Thymus (tissue), 11 donors: Measurements from ENCODE around the gene ARHGAP28. TPM values are rescaled to one million over a fixed set of nuclear protein-coding genes. Genes with fewer than 3 reads are reported as not detected.

Experiments used
- DNase-seq, 9 donors: peaks; one replicate each; pipeline ENCODE4 v3.0.0-alpha.2; 2013; ENCODE audit warnings: low spot score in 9 of 9, low read depth in 6 of 9, missing footprints in 1 of 9
- H3K27ac ChIP-seq, 2 donors: one replicate each; pipeline ENCODE4 v1.5.1; 2013; ENCODE audit warnings: control low read depth in 1 of 2, low read depth in 1 of 2, low read length in 1 of 2, mild to moderate bottlenecking in 1 of 2, moderate library complexity in 1 of 2
- H3K27me3 ChIP-seq, 2 donors: one replicate each; pipeline ENCODE4 v1.5.1; 2013; ENCODE audit warnings: low read length in 1 of 2; ENCODE audit not compliant: control insufficient read depth in 2 of 2, insufficient read depth in 1 of 2
- H3K36me3 ChIP-seq, 2 donors: one replicate each; pipeline ENCODE4 v1.5.1; 2013; ENCODE audit warnings: low read length in 1 of 2, mild to moderate bottlenecking in 1 of 2, moderate library complexity in 1 of 2; ENCODE audit not compliant: control insufficient read depth in 2 of 2, insufficient read depth in 2 of 2
- H3K4me1 ChIP-seq, 2 donors: one replicate each; pipeline ENCODE4 v1.5.1; 2013; ENCODE audit warnings: low read length in 2 of 2; ENCODE audit not compliant: control insufficient read depth in 2 of 2, insufficient read depth in 2 of 2
- H3K4me3 ChIP-seq, 2 donors: one replicate each; pipeline ENCODE4 v1.5.1; 2013; ENCODE audit warnings: low read length in 2 of 2, control low read depth in 1 of 2, mild to moderate bottlenecking in 1 of 2
- H3K9me3 ChIP-seq, 2 donors: one replicate each; pipeline ENCODE4 v1.5.1; 2013; ENCODE audit warnings: low read length in 1 of 2, mild to moderate bottlenecking in 1 of 2; ENCODE audit not compliant: control insufficient read depth in 2 of 2, insufficient read depth in 1 of 2
- WGBS: extraction: QIAGEN DNeasy Blood & Tissue Kit; methylation state at CpG from one replicate; pipeline ENCODE4 v1.1.7; 2013; 5-methylcytosine and 5-hydroxymethylcytosine counted together
- polyA plus RNA-seq: library from polyadenylated mRNA; stranded (reverse); fragments of 200-250 nt; gene quantifications from one replicate; pipeline ENCODE4 v1.2.3, GENCODE V29; 2013
- total RNA-seq: library from RNA; stranded (reverse); fragments of 120-200 nt; gene quantifications from one replicate; pipeline ENCODE4 v1.2.4, GENCODE V29; 2013
- donor health status: healthy.

ARHGAP28 gene
- total and polyA plus RNA-seq, 2 donors: 2.6 to 4.7 TPM

DNA sequence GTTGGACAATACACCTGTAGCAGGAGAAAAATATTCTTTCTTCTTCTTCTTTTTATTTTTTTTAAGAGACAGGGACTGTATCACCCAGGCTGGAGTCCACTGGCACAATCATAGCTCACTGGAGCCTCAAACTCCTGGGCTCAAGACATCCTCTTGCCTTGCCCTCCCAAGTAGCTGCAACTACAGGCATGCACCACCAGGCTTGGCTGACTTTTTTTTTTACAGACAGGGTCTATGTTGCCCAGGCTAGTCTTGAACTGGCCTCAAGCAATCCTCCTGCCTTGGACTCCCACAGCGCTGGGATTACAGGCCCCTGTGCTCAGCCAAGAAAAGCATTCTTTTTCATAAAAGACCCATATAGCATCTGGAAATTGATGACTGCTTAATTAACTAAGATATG, 17.1 kb upstream of the ARHGAP28 start:
- H3K9me3 ChIP-seq: no peaks in the 10 kb centered on the region
- no peak for DNase-seq
- no peaks in the 10 kb centered on the region for H3K36me3 ChIP-seq
- no peak overlapping the region for H3K4me3 ChIP-seq
- no peak overlapping the region for H3K27ac ChIP-seq
- WGBS: 93% methylated on average over 1 of the region's 1 CpG
- no peaks in the 10 kb centered on the region for H3K4me1 ChIP-seq
- H3K27me3 ChIP-seq: no peaks in the 10 kb centered on the region

DNA sequence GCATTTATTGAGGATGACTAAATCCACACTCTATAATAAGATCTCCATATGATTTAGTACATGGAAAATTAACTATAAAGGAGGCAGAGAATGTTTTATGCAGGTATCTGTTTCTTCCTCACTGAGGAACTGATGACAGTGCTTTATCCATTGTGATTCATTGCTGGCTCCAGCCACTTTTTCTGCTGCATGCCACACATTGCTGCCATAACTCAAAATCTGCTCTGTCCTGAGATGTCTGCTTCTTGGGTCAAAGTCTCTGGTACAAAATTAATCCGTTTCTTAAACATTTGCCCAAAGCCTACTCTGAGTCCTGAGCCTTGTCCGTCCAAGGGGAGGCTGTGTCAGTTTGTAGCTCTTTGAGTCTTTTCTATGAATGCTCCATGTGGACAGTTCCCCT, 15.5 kb upstream of the ARHGAP28 start:
- Histone ChIP-seq H3K36me3 (no peaks in the 10 kb centered on the region), H3K9me3 (no peaks in the 10 kb centered on the region), H3K4me1 (no peaks in the 10 kb centered on the region), H3K27ac (no peak overlapping the region), H3K27me3 (no peaks in the 10 kb centered on the region), H3K4me3 (no peak overlapping the region)
- DNase-seq: no peak
- WGBS: 93% methylated on average over 2 of the region's 2 CpGs

DNA sequence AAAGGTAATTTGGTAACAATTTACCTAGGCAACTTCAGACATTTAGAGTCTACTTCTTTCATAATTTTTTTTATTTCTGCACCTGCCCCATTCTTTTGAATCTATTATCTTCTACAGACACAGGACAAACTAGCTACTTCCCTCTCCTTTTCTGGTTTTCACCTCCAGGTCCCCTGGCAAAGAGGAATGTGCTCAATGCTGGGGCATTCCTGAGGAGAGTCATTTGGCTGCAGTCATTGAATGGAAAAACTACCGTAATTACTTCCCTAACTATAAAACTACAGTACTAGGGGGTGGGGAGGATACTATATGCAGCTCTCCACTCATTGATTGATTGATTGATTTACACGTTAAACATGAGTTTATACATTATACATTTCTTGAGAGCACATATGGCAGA, 11.2 kb upstream of the ARHGAP28 start:
- Histone ChIP-seq H3K36me3 (no peaks in the 10 kb centered on the region), H3K4me1 (no peaks in the 10 kb centered on the region), H3K27me3 (no peaks in the 10 kb centered on the region), H3K27ac (no peak overlapping the region), H3K9me3 (no peaks in the 10 kb centered on the region), H3K4me3 (no peak overlapping the region)
- 86% methylated on average over 2 of the region's 2 CpGs for WGBS
- DNase-seq: no peak

DNA sequence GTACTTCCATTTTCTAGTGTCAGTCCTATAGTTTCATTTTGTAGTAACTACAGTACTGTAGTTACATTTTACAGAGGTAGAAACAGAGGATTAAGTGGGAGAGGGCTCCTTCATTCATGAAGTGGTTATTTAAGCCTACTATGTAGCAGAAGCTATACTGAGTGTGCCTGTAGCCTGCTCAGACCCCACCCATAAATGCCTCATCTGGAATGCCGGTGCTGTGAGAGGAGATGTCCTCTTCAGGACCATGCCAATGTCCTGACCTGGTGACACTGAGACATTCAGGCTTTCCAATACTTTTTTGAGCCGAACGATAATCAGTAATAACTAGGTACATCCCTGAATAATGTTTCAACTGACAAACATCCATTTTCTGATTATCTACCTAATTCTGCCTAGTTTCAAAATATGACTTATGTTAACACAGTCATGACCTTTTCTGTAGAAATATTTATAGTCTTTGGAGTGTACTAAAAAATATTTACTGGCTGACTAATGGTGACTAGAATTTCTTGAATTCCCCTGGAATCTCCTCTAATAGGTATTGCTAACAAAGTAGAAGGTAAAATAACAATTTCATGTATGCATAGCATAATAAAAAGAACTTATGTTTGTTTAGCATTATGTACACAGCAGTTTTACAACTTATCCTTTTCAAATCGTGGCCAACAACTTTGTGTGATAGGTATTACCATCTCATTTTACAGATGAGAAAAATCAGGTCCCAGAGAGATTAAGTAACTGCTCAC, 10.2 kb upstream of the ARHGAP28 start:
- DNase-seq: no peak
- Histone ChIP-seq H3K9me3 (no peaks in the 10 kb centered on the region), H3K27me3 (no peaks in the 10 kb centered on the region), H3K4me1 (no peaks in the 10 kb centered on the region), H3K36me3 (no peaks in the 10 kb centered on the region), H3K4me3 (no peak overlapping the region), H3K27ac (no peak overlapping the region)
- WGBS: 89% methylated on average over 4 of the region's 4 CpGs

DNA sequence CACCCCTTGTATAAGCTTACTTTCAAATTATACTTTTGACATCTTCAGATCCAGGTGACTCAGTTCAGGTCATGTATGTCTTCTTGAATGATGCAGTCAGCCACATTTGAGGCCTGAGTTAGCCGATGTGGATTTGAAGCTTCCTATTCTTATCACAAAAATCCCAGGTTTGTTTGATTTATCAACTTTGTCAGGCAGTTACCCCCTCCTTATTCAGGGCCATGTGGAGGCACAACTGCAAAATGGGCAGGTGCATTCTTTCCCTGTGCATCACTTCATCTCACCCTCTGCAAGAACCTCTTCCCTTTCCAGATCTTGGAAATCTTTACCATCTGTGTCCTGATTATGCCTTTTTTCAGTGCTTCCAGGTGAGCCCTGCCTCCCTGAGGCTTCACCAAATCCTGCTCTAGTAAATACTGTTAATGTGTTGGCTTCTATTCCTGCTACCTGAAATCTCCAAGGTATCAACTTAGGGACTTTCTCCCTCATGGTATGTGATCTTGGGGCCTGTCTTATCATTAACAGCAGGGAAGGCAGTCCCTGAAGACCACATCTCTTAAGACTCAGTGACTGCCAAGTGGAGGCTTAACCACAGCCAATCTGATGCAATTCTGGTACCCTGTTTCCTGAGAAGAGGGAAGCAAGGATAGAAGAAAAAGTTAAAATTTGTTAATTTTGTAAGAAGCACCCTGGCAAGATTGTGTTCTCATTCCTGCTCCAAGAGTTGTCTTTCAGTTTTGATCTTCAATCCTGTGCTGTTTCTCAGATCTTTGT, 9.4 kb upstream of the ARHGAP28 start:
- Histone ChIP-seq H3K4me3 (no peak overlapping the region), H3K27me3 (no peaks in the 10 kb centered on the region), H3K27ac (no peak overlapping the region), H3K4me1 (no peaks in the 10 kb centered on the region), H3K9me3 (no peaks in the 10 kb centered on the region), H3K36me3 (no peaks in the 10 kb centered on the region)
- DNase-seq: no peak
- 93% methylated on average over 1 of the region's 1 CpG for WGBS

DNA sequence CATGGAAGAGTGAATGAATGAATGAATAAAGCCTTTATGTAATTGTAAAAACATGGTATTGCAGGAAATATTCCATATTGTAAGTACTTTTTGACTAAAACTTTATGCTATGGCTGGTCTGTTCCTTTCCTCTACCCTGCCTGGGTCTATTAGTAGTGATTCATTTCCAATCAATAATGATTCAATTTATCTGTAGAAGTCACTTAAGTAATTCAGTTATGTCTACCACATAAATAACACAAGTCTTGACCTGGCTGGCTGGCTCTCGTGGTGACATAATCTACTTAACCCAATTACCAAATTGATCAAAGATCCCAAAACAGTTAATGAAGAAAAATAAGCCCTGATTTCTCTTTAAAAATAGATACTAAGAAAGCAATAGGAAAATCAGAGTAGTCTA, 7.8 kb upstream of the ARHGAP28 start:
- no peaks in the 10 kb centered on the region for H3K9me3 ChIP-seq
- H3K36me3 ChIP-seq: no peaks in the 10 kb centered on the region
- H3K4me3 ChIP-seq: no peak overlapping the region
- WGBS: 90% methylated on average over 1 of the region's 1 CpG
- H3K27ac ChIP-seq: no peak overlapping the region
- H3K4me1 ChIP-seq: no peaks in the 10 kb centered on the region
- no peaks in the 10 kb centered on the region for H3K27me3 ChIP-seq
- DNase-seq: no peak

DNA sequence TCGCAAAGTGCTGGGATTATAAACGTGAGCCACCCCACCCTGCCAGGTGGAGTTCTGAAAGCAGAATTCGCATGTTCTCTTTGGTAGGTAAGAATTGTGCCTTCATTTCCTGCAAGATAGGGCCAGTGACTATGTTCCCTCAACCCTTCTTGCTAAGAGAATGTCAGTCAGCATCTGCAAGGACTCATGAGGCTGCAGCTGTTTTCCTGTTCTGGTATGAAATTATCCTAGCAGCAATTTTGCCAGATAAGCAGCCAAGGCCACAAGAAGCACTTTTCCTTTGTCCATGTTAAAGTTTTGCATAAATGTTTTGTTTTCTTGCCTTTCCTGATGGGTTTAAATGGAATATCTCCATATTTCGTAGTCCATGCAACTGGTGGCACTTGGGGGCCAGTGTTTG, 6.8 kb upstream of the ARHGAP28 start:
- no peak overlapping the region for H3K27ac ChIP-seq
- no peak for DNase-seq
- H3K27me3 ChIP-seq: no peaks in the 10 kb centered on the region
- WGBS: 87% methylated on average over 4 of the region's 4 CpGs
- H3K4me3 ChIP-seq: no peak overlapping the region
- no peaks in the 10 kb centered on the region for H3K9me3 ChIP-seq
- H3K36me3 ChIP-seq: no peaks in the 10 kb centered on the region
- no peaks in the 10 kb centered on the region for H3K4me1 ChIP-seq

DNA sequence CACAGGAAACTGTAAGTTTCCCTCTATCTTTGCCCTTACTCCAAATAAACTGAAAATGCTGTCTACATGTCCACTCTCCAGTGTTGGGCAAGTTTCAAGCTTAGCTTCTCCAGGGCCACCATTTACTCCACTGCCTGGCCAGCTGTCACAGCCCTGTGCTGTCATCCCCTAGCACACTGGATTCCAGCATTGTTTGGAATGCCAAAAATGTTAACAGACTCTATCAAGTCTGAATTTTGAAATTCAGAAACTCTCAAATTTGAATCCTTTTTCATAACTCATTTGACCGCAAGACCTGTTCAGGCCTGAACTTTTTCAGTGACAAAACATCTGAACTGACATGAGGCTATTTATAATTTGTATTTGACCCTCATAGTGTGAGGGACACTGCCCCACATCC, 5.2 kb upstream of the ARHGAP28 start:
- Histone ChIP-seq H3K4me1 (no peaks in the 10 kb centered on the region), H3K36me3 (no peaks in the 10 kb centered on the region), H3K9me3 (no peaks in the 10 kb centered on the region), H3K27ac (no peak overlapping the region), H3K27me3 (peaks cover 4 to 5% of the 10 kb centered on the region in 2 donors), H3K4me3 (no peak overlapping the region)
- 97% methylated on average over 1 of the region's 1 CpG for WGBS
- no peak for DNase-seq

DNA sequence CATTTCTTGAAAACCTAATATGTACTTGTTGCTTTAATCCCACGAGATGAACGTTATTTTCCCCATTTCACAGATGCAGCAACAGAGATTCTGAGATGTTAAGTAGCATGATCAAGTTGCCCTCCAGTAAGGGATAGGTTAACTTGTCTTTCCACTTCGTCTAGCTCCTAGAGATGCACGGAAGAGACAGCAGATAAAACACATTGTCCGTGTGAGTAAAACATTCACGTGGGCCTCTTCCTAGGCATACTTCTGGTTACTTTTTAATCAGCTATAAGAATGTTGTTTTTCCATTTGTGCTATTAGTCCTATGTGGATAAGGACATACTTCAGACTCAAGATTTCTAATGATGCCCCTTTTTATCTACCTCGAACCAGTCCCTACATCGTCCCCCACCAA, 1.2 kb upstream of the ARHGAP28 start:
- Histone ChIP-seq H3K27me3 (peaks cover 10 to 13% of the 10 kb centered on the region in 2 donors), H3K9me3 (no peaks in the 10 kb centered on the region), H3K36me3 (no peaks in the 10 kb centered on the region), H3K27ac (no peak overlapping the region), H3K4me1 (no peaks in the 10 kb centered on the region), H3K4me3 (no peak overlapping the region)
- WGBS: 82% methylated on average over 8 of the region's 8 CpGs
- no peak for DNase-seq
